GM12864 (cell line): ENCODE data around the gene THEMIS.

Experiments used
- DNase-seq: peaks from one replicate; pipeline ENCODE4 v3.0.0-alpha.2; 2011; ENCODE audit warnings: low read depth
- H3K4me3 ChIP-seq: 2 replicates; pipeline ENCODE4 v1.5.1; 2011; ENCODE audit warnings: mild to moderate bottlenecking, low read depth, low read length, control low read depth
- CTCF ChIP-seq: IDR thresholded peaks from 2 replicates; pipeline ENCODE4 v1.5.1; 2011; ENCODE audit warnings: low read depth, mild to moderate bottlenecking, moderate library complexity, low read length, control low read depth, inconsistent platforms; ENCODE audit errors: missing control alignments

Gene THEMIS

GRCh38 chr6:127834136-127834535 lies 66.7 kb downstream of the THEMIS start:
- H3K4me3 ChIP-seq: no peak overlapping the region
- DNase-seq: no peak
- TF ChIP-seq CTCF: no peak

- no peak for DNase-seq
- no peak for TF ChIP-seq CTCF
- no peak overlapping the region for H3K4me3 ChIP-seq
Observed at GRCh38 chr6:127833336-127833735, 67.5 kb downstream of the THEMIS start.

- TF ChIP-seq CTCF: no peak
- DNase-seq: no peak
- H3K4me3 ChIP-seq: no peak overlapping the region
Observed at GRCh38 chr6:127832381-127832780, 68.5 kb downstream of the THEMIS start.

- no peak overlapping the region for H3K4me3 ChIP-seq
- TF ChIP-seq CTCF: no peak
- no peak for DNase-seq
Observed at GRCh38 chr6:127824061-127824460, 76.8 kb downstream of the THEMIS start.

GRCh38 chr6:127821431-127821830 lies 79.4 kb downstream of the THEMIS start:
- DNase-seq: no peak
- H3K4me3 ChIP-seq: no peak overlapping the region
- no peak for TF ChIP-seq CTCF

GRCh38 chr6:127818149-127818548 lies 82.7 kb downstream of the THEMIS start:
- no peak for DNase-seq
- no peak overlapping the region for H3K4me3 ChIP-seq
- no peak for TF ChIP-seq CTCF

- no peak overlapping the region for H3K4me3 ChIP-seq
- no peak for DNase-seq
- no peak for TF ChIP-seq CTCF
Observed at GRCh38 chr6:127816643-127817042, 84.2 kb downstream of the THEMIS start.
